HG03280 (cell line): ENCODE measurements around the gene STARD13.
"Not testable (repeated sequence)": the region's sequence is repeated elsewhere in the genome, so short reads cannot be mapped to it uniquely, and the experiment has no call there.

Experiments used
- ATAC-seq: cut with Tn5 transposase; IDR thresholded peaks from one replicate; pipeline ENCODE4 v1.9.1; 2021; ENCODE audit warnings: mild to moderate bottlenecking, moderate library complexity; ENCODE audit not compliant: unreplicated experiment

Gene STARD13

DNA sequence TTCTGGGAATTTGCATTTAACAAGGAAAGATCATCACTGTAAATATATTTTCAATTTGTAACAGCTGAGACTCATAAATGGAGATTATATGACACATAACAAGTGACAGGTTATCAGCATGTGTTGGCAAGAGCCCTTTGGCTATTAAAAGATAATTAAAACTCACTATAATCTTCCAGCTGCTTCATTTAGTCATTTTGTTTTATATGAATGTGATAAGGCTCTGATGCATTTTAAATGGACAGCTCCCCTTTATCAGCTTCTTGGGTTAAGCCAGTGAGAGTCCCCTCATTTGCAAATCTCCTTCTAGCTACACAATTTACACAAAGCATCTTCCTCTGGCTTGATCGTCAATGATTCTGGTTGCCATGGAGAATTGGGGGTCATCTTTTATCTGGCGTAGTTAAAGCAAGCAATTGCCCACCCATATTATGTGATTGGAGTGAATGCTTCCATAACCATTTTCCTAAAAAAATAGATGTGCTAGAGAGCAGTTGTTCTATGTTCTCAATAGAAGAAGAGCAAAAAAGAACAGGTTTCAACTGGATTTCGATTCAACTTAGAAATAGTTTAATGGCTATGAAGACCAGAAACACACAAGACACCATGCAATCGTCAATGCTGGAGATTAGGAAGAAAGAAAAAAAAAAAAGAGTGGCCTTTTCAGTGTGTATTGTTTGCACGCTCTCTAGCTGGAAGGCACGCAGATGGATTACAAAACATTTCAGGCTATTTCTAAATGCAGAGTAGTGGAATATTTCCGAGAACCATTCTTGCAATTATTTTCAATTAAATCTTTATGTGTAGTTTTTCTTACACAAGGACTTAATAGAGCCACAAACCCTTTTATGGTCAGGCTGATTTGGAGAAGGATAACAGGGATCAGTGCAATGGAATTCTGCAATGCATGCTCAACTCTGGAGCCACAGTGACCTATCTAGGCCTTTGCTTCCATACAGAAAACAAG is 27.4 kb downstream of the STARD13 start:
- ATAC-seq: no peak

- no peak for ATAC-seq
These were observed 29.3 kb downstream of the STARD13 start for GRCh38 chr13:33256148-33256840.

GRCh38 chr13:33252135-33252534 is 33.4 kb downstream of the STARD13 start:
- no peak for ATAC-seq

DNA sequence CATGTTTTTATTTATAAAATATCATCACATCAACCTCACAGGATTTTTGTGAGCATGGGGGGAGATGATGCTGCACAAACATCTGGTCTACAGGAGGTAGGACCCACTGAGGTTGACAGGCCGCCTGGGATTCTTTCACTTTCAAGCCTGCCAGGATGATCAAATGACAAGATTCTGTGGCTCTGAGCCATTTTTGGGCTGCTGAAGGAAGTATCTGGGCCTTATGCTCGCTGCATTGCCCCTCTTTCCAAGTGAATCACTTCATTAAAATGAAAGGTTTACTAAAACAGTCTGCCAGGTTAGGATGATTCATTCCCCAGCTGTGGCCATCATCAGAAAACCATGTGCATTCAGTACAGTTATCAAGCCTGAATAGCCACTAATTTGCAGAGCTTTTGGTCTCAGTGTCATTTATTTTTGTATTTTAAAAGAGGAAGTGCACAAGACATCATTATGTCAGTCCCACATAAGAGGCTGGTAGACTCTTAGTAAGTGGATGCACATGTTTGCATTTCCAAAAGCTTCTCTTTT is 34.4 kb downstream of the STARD13 start:
- ATAC-seq: no peak

DNA sequence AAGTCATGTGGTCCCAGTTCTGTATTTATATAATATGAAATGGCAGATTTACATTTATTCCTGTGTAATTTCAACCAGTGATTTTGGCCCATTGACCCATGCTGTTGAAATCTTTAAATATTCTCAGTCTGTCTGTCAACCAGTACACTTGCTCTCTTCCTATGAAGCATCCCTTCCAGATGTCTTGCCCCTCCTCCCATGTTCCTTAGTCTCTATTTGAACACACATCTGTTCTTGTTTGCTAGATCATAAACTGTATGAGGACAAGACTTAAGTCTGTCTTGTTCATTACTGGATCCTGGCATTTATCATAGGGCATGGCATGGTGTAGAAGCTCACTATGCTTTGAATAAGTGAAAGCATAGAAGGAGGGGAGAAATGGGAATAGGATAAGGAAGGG is 34.9 kb downstream of the STARD13 start:
- ATAC-seq: no peak

GRCh38 chr13:33249894-33250293 is 35.7 kb downstream of the STARD13 start:
- no peak for ATAC-seq

- no peak for ATAC-seq
These were observed 36.5 kb downstream of the STARD13 start for GRCh38 chr13:33249066-33249465.

- ATAC-seq: no peak
These were observed 39.9 kb downstream of the STARD13 start for GRCh38 chr13:33245505-33246158.

DNA sequence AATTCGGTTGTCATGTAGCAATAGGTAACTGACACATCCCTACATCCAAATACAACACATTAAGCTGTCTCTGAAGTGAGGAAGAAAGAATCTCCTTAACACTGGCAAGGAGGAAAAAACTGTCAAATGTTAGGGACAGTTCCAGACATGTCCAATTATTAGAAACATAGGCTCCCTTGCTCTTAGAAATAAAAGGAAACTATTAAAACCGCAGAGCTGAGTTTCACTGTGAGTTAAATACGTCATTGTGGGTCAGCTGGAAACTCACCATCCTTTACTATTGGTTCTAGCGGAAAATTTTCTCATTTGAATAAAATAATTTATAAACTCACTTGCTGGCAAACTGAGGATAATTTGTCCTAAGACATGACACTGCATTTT is 40.7 kb downstream of the STARD13 start:
- ATAC-seq: no peak

DNA sequence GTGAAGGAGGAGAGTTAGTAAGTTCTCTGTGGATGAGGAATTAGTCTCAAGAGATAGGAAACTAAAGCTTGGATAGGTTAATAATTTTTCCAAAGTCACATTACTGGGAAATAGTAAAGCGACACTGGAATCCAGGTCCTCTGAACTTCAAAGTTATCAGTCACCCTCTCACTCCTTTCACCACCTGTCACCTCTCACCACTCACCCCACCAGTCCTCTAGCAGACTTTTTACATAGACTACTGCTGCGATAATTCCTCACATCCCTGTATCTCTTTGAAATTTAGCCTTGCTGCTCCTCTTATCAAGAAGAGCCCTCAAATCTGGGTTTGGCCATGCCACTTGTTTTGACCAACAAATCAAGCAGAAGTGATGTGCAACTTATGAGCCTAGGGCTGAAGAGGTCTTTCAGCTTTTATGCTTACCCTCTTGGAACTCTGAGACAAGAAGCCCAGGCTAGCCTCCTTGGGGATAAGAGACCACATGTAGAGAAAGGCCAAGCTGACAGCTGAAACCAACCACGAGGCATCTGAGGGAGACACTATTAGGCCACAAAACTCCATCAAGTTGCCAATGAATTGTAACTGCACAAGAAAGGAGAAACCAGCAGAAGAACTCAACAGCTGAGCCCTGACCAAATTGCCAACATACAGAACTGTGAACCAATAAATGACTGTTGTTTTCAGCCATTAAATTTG is 41.2 kb downstream of the STARD13 start:
- ATAC-seq: no peak

GRCh38 chr13:33242984-33243617 is 42.5 kb downstream of the STARD13 start:
- ATAC-seq: no peak

GRCh38 chr13:33242372-33242771 is 43.2 kb downstream of the STARD13 start:
- not testable (repeated sequence) for ATAC-seq

GRCh38 chr13:33236021-33236420 is 49.5 kb downstream of the STARD13 start:
- no peak for ATAC-seq

DNA sequence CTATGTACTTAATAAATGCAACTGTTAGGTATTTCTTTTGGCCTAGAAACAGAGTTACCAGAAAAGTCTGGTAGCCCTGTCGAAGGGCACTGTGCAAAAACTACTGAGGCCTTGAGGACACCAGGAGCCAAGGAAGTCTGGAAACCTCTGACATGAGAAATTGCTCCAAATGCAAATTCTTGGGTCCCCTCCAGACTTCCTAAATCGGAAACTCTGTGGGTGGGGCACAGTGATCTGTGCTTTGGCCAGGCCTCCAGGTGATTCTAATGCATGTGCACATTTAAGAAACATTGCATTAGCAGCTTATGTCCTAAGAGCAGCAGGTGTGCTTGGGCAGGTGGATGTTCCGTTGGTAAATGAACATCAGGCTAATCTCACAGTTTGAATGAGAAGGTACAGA is 50.0 kb downstream of the STARD13 start:
- ATAC-seq: no peak

DNA sequence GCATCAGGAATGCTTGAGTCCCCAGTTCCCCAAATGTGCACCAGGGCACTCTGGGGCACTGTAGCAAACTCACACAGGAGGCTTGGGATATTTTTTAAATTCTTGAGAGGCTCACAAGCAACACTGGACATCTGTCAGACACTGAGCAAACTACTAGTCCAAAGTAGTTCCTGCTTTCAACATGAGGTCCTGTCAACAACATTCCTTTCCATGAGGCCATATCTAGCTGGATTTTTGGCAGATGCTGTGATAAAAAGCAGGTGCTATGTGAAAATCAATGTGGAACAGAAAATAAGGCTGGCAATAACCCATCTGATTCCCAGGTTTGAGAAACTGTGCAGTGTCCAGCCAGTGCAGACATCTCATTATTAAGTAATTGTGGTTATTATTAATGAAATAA is 50.5 kb downstream of the STARD13 start:
- no peak for ATAC-seq

DNA sequence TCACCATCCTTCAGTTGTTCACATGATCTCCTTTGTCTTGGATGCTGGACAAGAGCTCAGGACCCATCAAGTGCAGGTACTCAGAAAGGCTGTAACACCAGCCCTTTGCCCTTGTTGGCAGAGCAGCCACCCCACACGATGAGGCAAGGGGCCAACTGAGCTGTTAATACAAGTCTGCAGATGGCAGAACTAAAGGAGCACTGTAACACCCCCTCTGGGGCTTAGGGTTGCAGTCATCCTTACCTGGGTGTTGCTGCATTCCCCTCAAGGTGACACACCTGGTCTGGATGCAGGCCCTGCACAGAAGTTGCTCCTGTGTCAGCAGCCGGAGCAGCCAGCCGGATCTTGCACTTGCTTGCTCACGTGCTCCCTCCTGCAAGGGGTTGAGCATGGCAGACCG is 52.0 kb downstream of the STARD13 start:
- ATAC-seq: no peak

- ATAC-seq: no peak
These were observed 52.7 kb downstream of the STARD13 start for GRCh38 chr13:33232883-33233282.

DNA sequence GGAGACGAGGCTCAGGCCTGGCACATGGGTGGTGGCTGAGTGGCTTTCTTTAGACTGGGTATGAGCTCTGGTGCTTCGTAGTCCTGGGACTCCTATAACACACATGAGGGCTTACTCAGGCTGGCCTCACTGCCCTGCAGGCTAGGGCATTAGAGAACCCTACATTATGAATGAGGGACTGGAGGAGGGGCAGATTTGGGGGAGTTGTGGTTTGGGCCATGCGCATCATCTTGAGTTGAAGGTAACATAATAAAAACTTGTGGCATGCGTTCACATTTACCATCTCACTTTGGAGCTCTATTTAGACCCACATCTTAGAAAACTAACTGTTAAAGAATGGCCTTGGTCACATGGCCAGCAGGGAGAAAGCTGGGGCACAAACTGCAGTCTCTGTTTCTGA is 54.2 kb downstream of the STARD13 start:
- no peak for ATAC-seq

GRCh38 chr13:33230178-33230881 is 55.2 kb downstream of the STARD13 start:
- no peak for ATAC-seq
